Kidney epithelial cell (primary cell): ENCODE data around the gene FAM83D. TPM values are rescaled to one million over a fixed set of nuclear protein-coding genes. Genes with fewer than 3 reads are reported as not detected.

Experiments used
- DNase-seq: peaks from one replicate; pipeline ENCODE4 v3.0.0-alpha.2; 2010; ENCODE audit warnings: low read depth
- H3K27me3 ChIP-seq: 2 replicates; pipeline ENCODE4 v1.6.0; 2011; ENCODE audit warnings: low read length; ENCODE audit not compliant: control insufficient read depth, insufficient read depth
- H3K36me3 ChIP-seq: 2 replicates; pipeline ENCODE4 v1.5.1; 2011; ENCODE audit warnings: low read length; ENCODE audit not compliant: control insufficient read depth, insufficient read depth
- H3K4me3 ChIP-seq: 2 replicates; pipeline ENCODE4 v1.5.1; 2011; ENCODE audit warnings: low read depth, mild to moderate bottlenecking, control low read depth, low read length
- CTCF ChIP-seq: IDR thresholded peaks from 2 replicates; pipeline ENCODE4 v1.5.1; 2011; ENCODE audit warnings: mild to moderate bottlenecking, moderate library complexity, low read length, control low read depth, inconsistent platforms; ENCODE audit not compliant: insufficient read depth, poor library complexity, severe bottlenecking
- total RNA-seq: library from RNA; depleted of rRNA; stranded (reverse); fragments of >200 nt; gene quantifications from 2 replicates; pipeline ENCODE4 v1.2.3, GENCODE V29; 2015

The FAM83D gene
- total RNA-seq, 1 donor from 2014 or later: 4.1 TPM

DNA sequence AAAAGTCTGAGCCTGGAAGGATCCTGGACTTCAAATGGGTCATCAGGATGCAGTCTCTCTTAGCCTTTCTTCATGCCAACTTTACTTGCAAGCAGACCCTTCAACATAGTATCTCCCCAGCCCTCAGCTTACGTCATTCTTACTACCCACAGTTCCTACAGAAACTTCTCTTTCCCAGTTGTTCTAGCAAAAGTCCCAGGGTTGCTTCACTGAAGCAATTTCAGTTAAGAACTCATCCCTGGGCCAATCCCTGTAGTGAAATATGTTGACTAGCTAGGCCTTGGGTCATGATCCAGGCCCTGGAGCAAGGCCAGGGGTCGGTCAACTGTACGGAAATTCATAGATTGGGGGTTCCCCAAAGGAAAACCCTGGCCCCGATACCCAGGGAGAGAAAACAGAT is 8.6 kb upstream of the FAM83D start:
- H3K36me3 ChIP-seq: no peaks in the 10 kb centered on the region
- no peak for DNase-seq
- no peak overlapping the region for H3K4me3 ChIP-seq
- H3K27me3 ChIP-seq: peaks cover 27% of the 10 kb centered on the region
- TF ChIP-seq CTCF: no peak

GRCh38 chr20:38918172-38918571 is 8.0 kb upstream of the FAM83D start:
- Histone ChIP-seq H3K4me3 (no peak overlapping the region), H3K36me3 (no peaks in the 10 kb centered on the region), H3K27me3 (peaks cover 27% of the 10 kb centered on the region)
- DNase-seq: no peak
- TF ChIP-seq CTCF: no peak

- DNase-seq: no peak
- TF ChIP-seq CTCF: no peak
- no peaks in the 10 kb centered on the region for H3K36me3 ChIP-seq
- no peak overlapping the region for H3K4me3 ChIP-seq
- H3K27me3 ChIP-seq: peaks cover 27% of the 10 kb centered on the region
Measured at GRCh38 chr20:38919683-38920082, 6.5 kb upstream of the FAM83D start.

DNA sequence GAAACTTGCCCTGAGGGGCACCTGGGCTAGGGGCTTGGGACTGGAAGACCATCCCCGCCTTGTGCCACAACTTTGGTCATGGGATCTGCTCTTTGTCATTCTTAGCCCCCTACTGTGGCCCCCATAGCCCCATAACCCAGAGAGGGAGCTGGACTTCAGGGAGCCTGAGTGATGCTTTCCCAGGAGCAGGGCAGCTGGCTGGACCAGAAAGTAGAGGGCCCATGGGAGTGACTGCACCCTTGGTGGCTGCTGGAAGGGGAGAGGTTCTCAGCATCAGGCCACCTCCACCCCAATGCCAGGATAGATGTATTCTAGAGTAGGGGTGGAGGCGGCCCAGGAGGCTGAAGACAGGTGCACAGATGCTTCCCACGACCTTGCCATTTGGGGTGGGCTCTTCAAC is 5.8 kb upstream of the FAM83D start:
- Histone ChIP-seq H3K4me3 (no peak overlapping the region), H3K36me3 (no peaks in the 10 kb centered on the region), H3K27me3 (peaks cover 27% of the 10 kb centered on the region)
- DNase-seq: no peak
- TF ChIP-seq CTCF: no peak

DNA sequence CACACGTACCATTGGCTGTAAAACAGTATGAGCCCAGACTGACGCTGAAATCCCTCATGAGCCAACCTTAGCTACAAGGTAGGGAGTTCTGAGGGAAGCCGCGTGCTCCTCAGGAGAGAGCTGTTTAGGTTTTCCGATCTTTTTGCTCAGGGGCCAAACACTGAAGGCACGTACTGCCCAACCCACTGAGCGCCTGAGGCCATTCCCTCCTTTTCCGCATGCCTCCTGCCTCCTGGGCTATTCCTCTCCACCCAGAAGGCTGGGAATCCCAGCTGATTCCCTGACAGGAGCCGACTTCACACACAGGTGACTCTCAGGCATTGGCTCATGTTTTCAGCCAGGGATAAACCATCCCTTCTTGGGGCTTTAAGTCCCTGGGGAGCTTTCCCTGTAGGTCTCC is 5.4 kb upstream of the FAM83D start:
- DNase-seq: no peak
- peaks cover 27% of the 10 kb centered on the region for H3K27me3 ChIP-seq
- TF ChIP-seq CTCF: no peak

GRCh38 chr20:38924718-38925117 is 1.5 kb upstream of the FAM83D start:
- H3K36me3 ChIP-seq: no peaks in the 10 kb centered on the region
- DNase-seq: no peak
- TF ChIP-seq CTCF: no peak
- H3K27me3 ChIP-seq: peaks cover 16% of the 10 kb centered on the region
- no peak overlapping the region for H3K4me3 ChIP-seq

More for the DNA sequence above, 5.4 kb upstream of the FAM83D start:
- Histone ChIP-seq H3K4me3 (no peak overlapping the region), H3K36me3 (no peaks in the 10 kb centered on the region)
